HEK293 (cell line): ENCODE data around the gene CASK.

Experiments
- CTCF ChIP-seq: fragments of 450-650 bp; formaldehyde crosslinking; IDR thresholded peaks from 2 replicates; pipeline ENCODE4 v1.5.1; 2016; ENCODE audit warnings: missing biosample characterization, missing genetic modification characterization
- KLF9 ChIP-seq: fragments of 450-650 bp; formaldehyde crosslinking; IDR thresholded peaks from 2 replicates; pipeline ENCODE4 v1.5.1; 2016; ENCODE audit warnings: missing biosample characterization, missing genetic modification characterization, low read depth
- REST ChIP-seq: fragments of 450-650 bp; formaldehyde crosslinking; IDR thresholded peaks from 2 replicates; pipeline ENCODE4 v1.5.1; 2016; ENCODE audit warnings: missing biosample characterization, missing genetic modification characterization
- ZNF174 ChIP-seq: fragments of 450-650 bp; formaldehyde crosslinking; IDR thresholded peaks from 2 replicates; pipeline ENCODE4 v1.5.0; 2017; ENCODE audit warnings: missing biosample characterization, mild to moderate bottlenecking, missing genetic modification characterization
- ZNF837 ChIP-seq: fragments of 450-650 bp; formaldehyde crosslinking; IDR thresholded peaks from 2 replicates; pipeline ENCODE4 v1.5.1; 2016; ENCODE audit warnings: missing biosample characterization, missing genetic modification characterization

GRCh38 chrX:41877167-41877566 is 46.2 kb downstream of the CASK start:
- TF ChIP-seq REST (tag by site-specific recombination), result no peak
- no peak for TF ChIP-seq CTCF (tag by site-specific recombination)
- TF ChIP-seq ZNF174 (tag by site-specific recombination), result no peak
- no peak for TF ChIP-seq KLF9 (tag by site-specific recombination)
- no peak for TF ChIP-seq ZNF837 (tag by site-specific recombination)
